Inflammatory macrophage treated with lipopolysaccharide for 4 hours (primary cell): ENCODE results near the gene ATP8A2.

Source experiments
- DNase-seq: peaks from one replicate; pipeline ENCODE4 v3.0.0-alpha.2; 2020

Gene ATP8A2

DNA sequence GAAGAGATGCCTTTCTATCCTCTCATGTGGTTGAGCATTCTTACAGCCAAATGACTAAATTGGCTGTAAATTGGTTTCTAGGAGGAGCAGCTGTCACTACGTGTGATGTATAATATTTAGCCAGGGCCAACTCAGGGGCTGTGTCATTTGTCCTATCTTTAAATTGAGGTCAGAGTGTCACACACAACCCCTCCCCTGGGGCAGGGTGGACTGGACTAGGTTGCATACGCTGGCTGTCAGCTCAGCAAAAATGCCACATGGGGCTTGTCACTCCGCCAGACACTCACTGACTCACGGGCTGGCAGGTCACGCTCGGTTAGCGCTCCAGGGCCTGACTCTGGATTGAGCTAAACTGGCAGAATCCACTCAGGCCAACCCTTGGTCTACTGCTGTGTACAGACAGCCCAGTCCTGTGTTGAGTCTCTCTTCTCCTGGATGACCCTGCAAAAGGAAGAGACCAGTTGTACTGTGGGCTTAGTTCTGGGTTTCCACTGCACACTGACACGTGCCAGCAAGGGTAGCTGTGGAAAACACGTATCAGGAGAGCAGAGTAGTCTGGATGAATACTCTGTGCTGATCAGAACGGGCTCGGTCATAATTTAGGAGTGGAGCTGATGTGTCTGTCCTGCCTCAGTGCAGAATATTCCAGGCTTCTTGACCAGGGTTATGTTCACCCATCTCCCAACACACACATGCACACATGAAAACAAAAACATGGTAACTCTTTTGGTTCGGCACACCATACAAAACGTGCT lies 650.9 kb downstream of the ATP8A2 start:
- no peak for DNase-seq

- DNase-seq = no peak
Measured at GRCh38 chr13:26024558-26024957, 652.8 kb downstream of the ATP8A2 start.

DNA sequence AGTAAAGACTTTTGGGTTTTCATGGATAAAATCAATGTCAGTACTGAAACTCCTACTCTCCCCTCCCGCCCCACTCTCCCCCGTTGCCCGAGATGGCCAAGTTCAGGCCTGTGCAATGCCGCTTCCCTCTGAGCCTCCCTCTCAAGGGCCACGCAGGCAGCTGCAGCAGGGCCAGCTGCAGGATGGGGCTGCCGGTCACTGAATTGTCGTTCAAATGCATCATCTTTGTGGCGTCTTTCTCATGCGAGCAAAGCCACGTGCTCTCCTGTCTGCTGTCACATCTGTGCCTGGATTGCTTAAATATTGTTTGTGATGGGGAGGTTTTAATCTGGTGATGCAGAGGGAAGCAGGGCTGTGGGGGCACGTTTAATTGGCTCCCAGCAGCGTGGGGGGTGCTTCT lies 653.4 kb downstream of the ATP8A2 start:
- DNase-seq = no peak

DNA sequence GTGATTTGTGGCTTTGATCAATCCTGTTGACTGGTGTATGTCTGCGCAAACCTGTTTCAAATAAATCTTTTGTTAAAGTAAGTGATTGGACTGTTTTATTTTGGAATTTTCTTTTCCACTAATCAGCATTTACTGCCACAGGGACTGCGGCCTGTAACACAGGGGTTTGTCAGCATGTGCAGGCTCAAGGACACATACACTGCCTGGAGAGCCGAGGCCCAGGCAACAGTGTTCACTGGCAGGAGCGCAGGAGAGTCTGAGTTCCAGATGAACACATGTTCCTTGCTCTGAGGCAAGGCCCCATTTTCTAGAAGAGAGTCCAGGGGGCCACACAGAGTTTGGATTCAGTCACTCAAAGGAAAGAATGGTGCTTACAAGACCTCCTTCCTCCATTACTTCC lies 654.0 kb downstream of the ATP8A2 start:
- no peak for DNase-seq

DNA sequence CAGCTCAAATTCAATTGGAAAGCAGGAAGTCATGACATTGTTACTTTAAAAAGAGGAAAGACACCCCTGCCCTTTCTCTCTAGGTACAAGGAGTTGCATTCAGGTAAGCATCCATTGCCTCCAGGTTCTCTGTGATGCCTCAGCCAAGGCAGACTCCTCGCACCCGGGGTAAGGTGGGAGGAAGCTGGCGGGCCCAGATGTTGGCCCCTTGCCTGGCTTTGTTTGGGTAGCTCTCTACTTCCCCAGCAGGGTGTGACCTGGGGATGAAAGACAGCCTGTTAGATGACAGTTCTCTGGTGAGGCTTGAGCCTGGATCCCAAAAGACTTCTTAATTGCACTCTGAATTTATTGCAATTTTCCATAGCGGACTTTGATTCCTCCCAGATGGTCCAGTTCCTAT lies 654.4 kb downstream of the ATP8A2 start:
- no peak for DNase-seq

- no peak for DNase-seq
Measured at GRCh38 chr13:26029581-26030136, 657.9 kb downstream of the ATP8A2 start.

- DNase-seq = no peak
Measured at GRCh38 chr13:26030331-26030730, 658.6 kb downstream of the ATP8A2 start.

GRCh38 chr13:26034018-26034417 lies 662.2 kb downstream of the ATP8A2 start:
- no peak for DNase-seq

DNA sequence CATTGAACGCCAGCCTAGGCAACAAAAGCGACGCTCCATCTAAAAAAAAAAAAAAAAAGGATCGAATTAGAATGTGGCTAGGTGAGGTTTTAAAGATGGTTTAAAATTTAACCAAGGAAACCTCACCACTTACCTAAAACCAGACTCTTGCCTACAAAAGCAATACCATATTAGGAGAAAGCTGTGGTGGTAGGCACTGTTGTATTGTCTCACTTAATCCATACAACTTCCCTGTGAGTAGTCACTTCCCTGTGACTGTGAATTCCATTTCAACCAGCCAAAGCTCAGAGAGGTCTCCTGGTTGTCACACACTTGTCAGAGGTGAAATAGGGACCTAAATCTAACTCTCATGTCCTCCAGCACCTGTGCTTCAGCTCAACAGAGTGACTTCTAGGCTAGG lies 664.6 kb downstream of the ATP8A2 start:
- DNase-seq = no peak

- no peak for DNase-seq
Measured at GRCh38 chr13:26037302-26037701, 665.5 kb downstream of the ATP8A2 start.

- DNase-seq = no peak
Measured at GRCh38 chr13:26038931-26039475, 667.2 kb downstream of the ATP8A2 start.

GRCh38 chr13:26041444-26041843 lies 669.7 kb downstream of the ATP8A2 start:
- no peak for DNase-seq

- no peak for DNase-seq
Measured at GRCh38 chr13:26042785-26043184, 671.0 kb downstream of the ATP8A2 start.

GRCh38 chr13:26045142-26045541 lies 673.4 kb downstream of the ATP8A2 start:
- no peak for DNase-seq

DNA sequence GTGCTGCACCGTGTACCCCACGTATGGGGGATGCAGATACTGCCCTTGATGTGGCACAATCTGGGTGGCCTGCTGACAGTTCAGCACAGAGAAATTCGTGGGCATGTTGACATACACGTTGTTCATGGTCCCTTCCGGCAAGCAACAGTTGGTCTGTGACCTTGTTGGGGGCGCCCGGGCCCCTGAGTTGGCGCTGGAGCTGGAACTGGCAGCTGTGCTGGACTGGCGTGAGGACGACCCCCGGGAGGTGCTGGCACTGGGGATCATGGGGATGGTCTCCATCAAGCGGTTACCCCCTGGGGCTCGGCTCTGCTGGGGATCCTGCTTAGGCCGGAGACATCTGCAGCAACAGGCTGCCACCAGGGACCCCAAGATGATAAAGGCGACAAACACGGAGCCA lies 674.9 kb downstream of the ATP8A2 start:
- DNase-seq = no peak

- DNase-seq = no peak
Measured at GRCh38 chr13:26047040-26047439, 675.3 kb downstream of the ATP8A2 start.

- DNase-seq = no peak
Measured at GRCh38 chr13:26048741-26049140, 677.0 kb downstream of the ATP8A2 start.

DNA sequence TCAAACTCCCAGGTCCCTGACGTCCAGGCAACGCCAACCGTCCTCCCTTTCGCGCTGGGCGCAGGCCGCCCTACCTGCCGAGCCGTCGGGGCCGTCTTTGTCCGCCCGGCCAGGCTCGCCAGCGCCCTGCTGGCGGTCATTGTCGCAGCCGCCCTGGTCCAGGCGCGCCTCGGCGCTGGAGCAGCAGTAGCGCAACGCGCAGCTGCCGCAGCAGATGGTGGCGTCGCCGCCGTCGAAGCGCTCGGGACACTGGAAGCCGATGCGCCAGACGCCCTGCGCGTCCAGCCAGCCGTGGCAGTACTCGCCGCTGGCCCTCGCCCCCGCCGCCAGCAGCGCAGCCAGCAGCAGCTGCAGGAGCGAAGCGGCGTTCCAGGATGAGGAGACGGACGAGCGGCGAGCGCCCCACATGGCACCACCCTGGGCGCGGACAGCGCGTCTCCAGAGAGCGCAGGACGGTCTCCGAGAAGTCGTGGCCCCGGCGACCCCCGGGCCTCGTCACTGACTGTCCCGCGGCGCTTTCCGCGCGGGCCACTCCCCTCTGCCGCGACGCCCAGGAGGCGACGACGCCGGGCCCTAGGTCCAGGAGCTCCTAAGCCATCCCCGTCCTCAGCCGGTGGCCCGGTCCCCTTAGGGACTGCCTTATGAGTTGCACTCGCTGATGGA lies 678.9 kb downstream of the ATP8A2 start:
- no peak for DNase-seq

DNA sequence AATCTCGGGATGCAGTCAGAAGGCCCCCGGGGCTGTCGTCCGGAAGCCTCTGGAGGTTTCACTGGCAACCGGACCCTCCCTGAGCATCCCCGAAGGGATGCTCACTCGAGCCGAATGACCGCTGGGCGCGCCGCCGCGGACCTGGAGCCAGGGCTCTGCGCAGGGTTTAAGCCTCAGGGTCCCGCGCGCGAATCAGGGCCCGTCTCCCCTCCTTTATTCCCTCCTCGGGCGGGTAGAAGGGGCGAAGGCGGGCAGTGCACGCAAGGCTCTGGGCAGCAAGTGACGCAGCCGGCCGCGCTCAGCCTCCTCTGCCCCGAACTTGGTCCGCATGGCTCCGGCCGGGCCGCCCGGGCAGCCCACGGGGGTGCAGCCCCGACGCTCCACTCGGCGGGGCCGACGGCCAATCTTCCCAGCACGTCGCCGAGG lies 679.5 kb downstream of the ATP8A2 start:
- DNase-seq = no peak

- DNase-seq = no peak
Measured at GRCh38 chr13:26051657-26052311, 680.0 kb downstream of the ATP8A2 start, which contains the start of gene SHISA2. SHISA2 (minus strand) TSS chr13:26052016; CDS start chr13:26050975, 1,041 bp downstream.

- DNase-seq = no peak
Measured at GRCh38 chr13:26052337-26052736, 680.6 kb downstream of the ATP8A2 start.

GRCh38 chr13:26053418-26053980 lies 681.7 kb downstream of the ATP8A2 start:
- DNase-seq = no peak

DNA sequence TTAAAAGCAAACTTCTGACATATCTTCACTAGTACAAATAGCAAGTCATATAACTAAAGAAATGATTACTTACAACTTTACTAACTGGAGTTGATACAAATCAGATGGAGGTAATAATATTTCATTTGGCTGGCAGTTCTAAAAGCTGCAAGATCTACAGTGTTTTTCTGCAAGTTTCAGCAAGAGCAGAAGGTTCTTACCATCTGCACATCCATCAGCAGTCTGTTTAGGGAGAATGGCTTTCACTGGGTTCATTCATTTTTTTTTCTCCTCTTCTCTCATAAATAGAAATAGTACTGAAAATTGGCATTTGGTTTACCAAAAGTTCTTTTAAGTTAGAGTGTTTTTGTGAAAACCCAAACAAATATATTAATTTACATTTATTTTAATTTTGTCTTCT lies 683.1 kb downstream of the ATP8A2 start:
- DNase-seq = no peak
